HG03558 (cell line): ENCODE measurements around the gene MORN1.

ENCODE experiments used
- ATAC-seq: cut with Tn5 transposase; IDR thresholded peaks from one replicate; pipeline ENCODE4 v1.9.1; 2021; ENCODE audit warnings: moderate number of reproducible peaks; ENCODE audit not compliant: unreplicated experiment; ENCODE audit errors: extremely low read depth

Gene MORN1

GRCh38 chr1:2312515-2313301 lies 78.6 kb downstream of the MORN1 start:
- no peak for ATAC-seq

GRCh38 chr1:2312160-2312514 lies 79.2 kb downstream of the MORN1 start:
- no peak for ATAC-seq

GRCh38 chr1:2311184-2312032 lies 79.9 kb downstream of the MORN1 start:
- ATAC-seq = no peak

- ATAC-seq = no peak
Observed at GRCh38 chr1:2310332-2311183, 80.8 kb downstream of the MORN1 start.

GRCh38 chr1:2308844-2309243 lies 82.5 kb downstream of the MORN1 start:
- no peak for ATAC-seq

- ATAC-seq = no peak
Observed at GRCh38 chr1:2307972-2308371, 83.4 kb downstream of the MORN1 start.

GRCh38 chr1:2307064-2307605 lies 84.2 kb downstream of the MORN1 start:
- no peak for ATAC-seq

- no peak for ATAC-seq
Observed at GRCh38 chr1:2306151-2306978, 85.0 kb downstream of the MORN1 start.

GRCh38 chr1:2304921-2305681 lies 86.3 kb downstream of the MORN1 start:
- no peak for ATAC-seq

- no peak for ATAC-seq
Observed at GRCh38 chr1:2304282-2304681, 87.1 kb downstream of the MORN1 start.

- ATAC-seq = no peak
Observed at GRCh38 chr1:2303781-2304180, 87.6 kb downstream of the MORN1 start.

GRCh38 chr1:2303016-2303775 lies 88.2 kb downstream of the MORN1 start:
- ATAC-seq = no peak

GRCh38 chr1:2302292-2302925 lies 88.9 kb downstream of the MORN1 start:
- ATAC-seq = no peak

GRCh38 chr1:2301607-2302291 lies 89.6 kb downstream of the MORN1 start:
- no peak for ATAC-seq

GRCh38 chr1:2300851-2301606 lies 90.3 kb downstream of the MORN1 start:
- peak; percentile 32 for ATAC-seq

GRCh38 chr1:2300004-2300771 lies 91.2 kb downstream of the MORN1 start:
- peak; percentile 35 for ATAC-seq
